IMR-90 (cell line): ENCODE measurements around the gene GKN1. TPM values are rescaled to one million over a fixed set of nuclear protein-coding genes. Genes with fewer than 3 reads are reported as not detected.
A peak's percentile ranks its signal among the peaks of the same experiment; 100 is the strongest.

ENCODE experiments used
- ATAC-seq: fragments of 200-7000 bp; cut with Tn5 transposase; 2 replicates; pipeline ENCODE4 v1.9.1; 2020; ENCODE audit warnings: low read depth, mild to moderate bottlenecking, moderate library complexity
- BruUV-seq: library from RNA; stranded (reverse); fragments of 400-500 nt; replicated peaks from 2 replicates; lab custom pipeline; 2021; lab: Mats Ljungman, UMichigan
- CTCF ChIA-PET: fragments of 300-600 bp; formaldehyde crosslinking; extraction: SDS; loops from one replicate; lab custom pipeline; 2021; ENCODE audit warnings: antibody characterized with exemption; lab: Yijun Ruan, JAX
- POLR2A ChIA-PET: fragments of 300-600 bp; sonication (Branson Sonifier 250); formaldehyde crosslinking; loops from one replicate; lab custom pipeline; 2022; ENCODE audit warnings: antibody characterized with exemption; ENCODE audit not compliant: unreplicated experiment; lab: Charles Lee
- DNase-seq: peaks from one replicate; pipeline ENCODE4 v3.0.0; 2013
- H2AFZ ChIP-seq: replicated peaks from 2 replicates; pipeline ENCODE3; 2013; ENCODE audit warnings: low read length, mild to moderate bottlenecking; ENCODE audit not compliant: poor library complexity
- H2AK5ac ChIP-seq: 2 replicates; pipeline ENCODE4 v1.6.1; 2013; ENCODE audit warnings: low read depth, low read length, inconsistent platforms
- H2AK9ac ChIP-seq: replicated peaks from 2 replicates; pipeline ENCODE3; 2013; ENCODE audit warnings: mild to moderate bottlenecking, low read depth, low read length, moderate library complexity; ENCODE audit not compliant: poor library complexity
- H2BK120ac ChIP-seq: 2 replicates; pipeline ENCODE4 v1.6.1; 2013; ENCODE audit warnings: low read depth, low read length, inconsistent platforms
- H2BK15ac ChIP-seq: 3 replicates; pipeline ENCODE4 v1.6.1; 2013; ENCODE audit warnings: low read depth, low read length, inconsistent platforms
- H2BK20ac ChIP-seq: 2 replicates; pipeline ENCODE4 v1.6.1; 2013; ENCODE audit warnings: low read depth, mild to moderate bottlenecking, inconsistent platforms, low read length, moderate library complexity
- H2BK5ac ChIP-seq: 2 replicates; pipeline ENCODE4 v1.6.1; 2013; ENCODE audit warnings: mild to moderate bottlenecking, low read depth, low read length, inconsistent platforms; ENCODE audit not compliant: poor library complexity, severe bottlenecking
- H3K14ac ChIP-seq: replicated peaks from 2 replicates; pipeline ENCODE4 v1.6.1; 2013; ENCODE audit warnings: low read depth, low read length, inconsistent platforms
- H3K18ac ChIP-seq: 2 replicates; pipeline ENCODE4 v1.6.1; 2013; ENCODE audit warnings: low read depth, low read length, control low read depth
- H3K23ac ChIP-seq: 2 replicates; pipeline ENCODE4 v1.6.1; 2013; ENCODE audit warnings: low read depth, low read length, inconsistent platforms
- H3K27ac ChIP-seq: 2 replicates; pipeline ENCODE4 v1.5.1; 2013; ENCODE audit warnings: mild to moderate bottlenecking, control low read depth, low read length; ENCODE audit not compliant: insufficient read depth
- H3K27me3 ChIP-seq: 2 replicates; pipeline ENCODE4 v1.6.1; 2013; ENCODE audit warnings: low read length; ENCODE audit not compliant: control insufficient read depth, insufficient read depth
- H3K36me3 ChIP-seq: 2 replicates; pipeline ENCODE4 v1.6.1; 2013; ENCODE audit warnings: low read length, mixed read lengths; ENCODE audit not compliant: control insufficient read depth, insufficient read depth
- H3K4ac ChIP-seq: 2 replicates; pipeline ENCODE4 v1.6.1; 2013; ENCODE audit warnings: low read depth, low read length, inconsistent platforms
- H3K4me1 ChIP-seq: 2 replicates; pipeline ENCODE4 v1.6.1; 2013; ENCODE audit warnings: low read length, mixed read lengths; ENCODE audit not compliant: control insufficient read depth, insufficient read depth
- H3K4me2 ChIP-seq: 2 replicates; pipeline ENCODE4 v1.6.1; 2013; ENCODE audit warnings: low read depth, mild to moderate bottlenecking, control low read depth, low read length, moderate library complexity
- H3K4me3 ChIP-seq: 2 replicates; pipeline ENCODE4 v1.5.1; 2013; ENCODE audit warnings: low read depth, mild to moderate bottlenecking, control low read depth, low read length, moderate library complexity; ENCODE audit not compliant: insufficient read depth
- H3K56ac ChIP-seq: 2 replicates; pipeline ENCODE4 v1.6.1; 2013; ENCODE audit warnings: low read length, inconsistent platforms; ENCODE audit not compliant: insufficient read depth; ENCODE audit errors: extremely low read depth
- H3K79me1 ChIP-seq, 2 experiments: 2 replicates each; pipeline ENCODE4 v1.6.1; 2013; ENCODE audit warnings: low read length in 2 of 2, inconsistent platforms in 1 of 2, low read depth in 1 of 2
- H3K9ac ChIP-seq: 2 replicates; pipeline ENCODE4 v1.6.1; 2013; ENCODE audit warnings: low read depth, low read length, control low read depth
- H3K9me1 ChIP-seq: 2 replicates; pipeline ENCODE4 v1.6.1; 2013; ENCODE audit warnings: low read length, inconsistent platforms; ENCODE audit not compliant: insufficient read depth
- H3K9me3 ChIP-seq: 2 replicates; pipeline ENCODE4 v1.6.1; 2013; ENCODE audit warnings: low read length; ENCODE audit not compliant: control insufficient read depth, insufficient read depth
- H4K20me1 ChIP-seq: 2 replicates; pipeline ENCODE4 v1.6.1; 2013; ENCODE audit warnings: low read length, inconsistent platforms; ENCODE audit not compliant: insufficient read depth
- H4K5ac ChIP-seq: 2 replicates; pipeline ENCODE4 v1.6.1; 2013; ENCODE audit warnings: mild to moderate bottlenecking, low read depth, low read length, control low read depth
- H4K8ac ChIP-seq, 2 experiments: 2 replicates each; pipeline ENCODE4 v1.6.1; 2013; ENCODE audit warnings: low read depth in 2 of 2, low read length in 2 of 2, control low read depth in 1 of 2, inconsistent platforms in 1 of 2
- H4K91ac ChIP-seq: 2 replicates; pipeline ENCODE4 v1.6.1; 2013; ENCODE audit warnings: low read depth, low read length, inconsistent platforms; ENCODE audit not compliant: insufficient read depth
- BHLHE40 ChIP-seq: fragments of 150-350 bp; IDR thresholded peaks from 2 replicates; pipeline ENCODE4 v1.6.1; 2016; ENCODE audit warnings: mild to moderate bottlenecking, low read depth, low read length
- CHD1 ChIP-seq: IDR thresholded peaks from 2 replicates; pipeline ENCODE4 v1.6.1; 2012; ENCODE audit warnings: low read depth, low read length, improper control_type of control experiment
- FOS ChIP-seq: fragments of 150-350 bp; IDR thresholded peaks from 2 replicates; pipeline ENCODE4 v1.6.1; 2016; ENCODE audit warnings: low read depth, low read length
- MAFK ChIP-seq: IDR thresholded peaks from 2 replicates; pipeline ENCODE4 v1.6.1; 2012; ENCODE audit warnings: low read depth, low read length, improper control_type of control experiment
- MAZ ChIP-seq: IDR thresholded peaks from 2 replicates; pipeline ENCODE4 v1.6.1; 2012; ENCODE audit warnings: low read depth, mild to moderate bottlenecking, low read length, improper control_type of control experiment, moderate library complexity, borderline replicate concordance
- MXI1 ChIP-seq: IDR thresholded peaks from 2 replicates; pipeline ENCODE4 v1.6.1; 2012; ENCODE audit warnings: low read depth, mild to moderate bottlenecking, low read length, moderate library complexity, borderline replicate concordance
- RAD21 ChIP-seq: IDR thresholded peaks from 2 replicates; pipeline ENCODE4 v1.6.1; 2012; ENCODE audit warnings: low read length, improper control_type of control experiment
- SMC3 ChIP-seq: fragments of 150-350 bp; IDR thresholded peaks from 2 replicates; pipeline ENCODE4 v1.6.1; 2016; ENCODE audit warnings: low read depth, mild to moderate bottlenecking, antibody characterized with exemption, low read length, moderate library complexity
- USF2 ChIP-seq: fragments of 150-350 bp; IDR thresholded peaks from 2 replicates; pipeline ENCODE4 v1.6.1; 2017; ENCODE audit warnings: mild to moderate bottlenecking, antibody characterized with exemption, low read length, low read depth
- WGBS, 2 experiments: methylation state at CpG; one replicate each; pipeline versions ENCODE4 v1.1.5 to v1.1.7; 2013; ENCODE audit warnings: missing lambda C conversion rate in 2 of 2; ENCODE audit not compliant: insufficient read length in 1 of 2; ENCODE audit errors: extremely low coverage in 2 of 2; 5-methylcytosine and 5-hydroxymethylcytosine counted together
- dilution Hi-C: fragments of 300-500 bp; cut with HindIII; formaldehyde crosslinking; loops from one replicate; pipeline ENCODE4 v1.14.3; 2018; ENCODE audit warnings: low sequenced_read_pairs; ENCODE audit not compliant: unreplicated experiment
- in situ Hi-C: fragments of 300-500 bp; cut with MboI; formaldehyde crosslinking; loops from 3 replicates; pipeline ENCODE4 v1.14.3; 2019; ENCODE audit warnings: low sequenced_read_pairs, inconsistent platforms, mixed read lengths
- intact Hi-C: fragments of 100-400 bp; cut with micrococcal nuclease; formaldehyde crosslinking; loops from 2 replicates; pipeline ENCODE4 v1.10.0; 2022
- polyA plus RNA-seq, 3 experiments: library from polyadenylated mRNA; depleted of rRNA; stranded (reverse); fragments of >200 nt; gene quantifications; 2 replicates each; pipeline ENCODE4 v1.2.3, GENCODE V29; 2012; ENCODE audit warnings: low replicate concordance in 1 of 3
- total RNA-seq: library from RNA; depleted of rRNA; stranded (reverse); fragments of >200 nt; gene quantifications from 2 replicates; pipeline ENCODE4 v1.2.3, GENCODE V29; 2012
- TF ChIP-seq, protein P1 (sequence below): conservative IDR thresholded peaks from 2 replicates; pipeline ENCODE4 v1.5.1; 2012; ENCODE audit warnings: mild to moderate bottlenecking, low read depth, low read length, improper control_type of control experiment
- TF ChIP-seq, protein P2 (sequence below): fragments of 150-350 bp; IDR thresholded peaks from 2 replicates; pipeline ENCODE4 v1.6.1; 2016; ENCODE audit warnings: low read depth, mild to moderate bottlenecking, low read length, moderate library complexity, borderline replicate concordance

GKN1 gene
- total and polyA plus RNA-seq, 2 of the 4 experiments (the other 2 are of a cell fraction) = not detected

GRCh38 chr2:69012310-69013141 lies 38.1 kb downstream of the GKN1 start:
- Histone ChIP-seq H2BK20ac (peak overlapping the region; percentile 58; the same call in 1 of the 2 replicates), H2BK5ac (peak overlapping the region; percentile 77), H3K27me3 (no peaks in the 10 kb centered on the region), H3K4ac (peak overlapping the region; percentile 89), H2AK9ac (peak overlapping the region; percentile 65), H3K27ac (peak overlapping the region; percentile 89), H2AFZ (peak overlapping the region; percentile 97), H3K18ac (peak overlapping the region; percentile 5), H3K4me3 (peak overlapping the region; percentile 99), H3K14ac (peak overlapping the region; percentile 14; the same call in 1 of the 2 replicates), H3K9ac (peak overlapping the region; percentile 100), H3K9me1 (peaks cover 8% of the 10 kb centered on the region), H4K91ac (peak overlapping the region; percentile 89; the same call in 1 of the 2 replicates), H3K4me1 (peaks cover 3% of the 10 kb centered on the region; the same call in 1 of the 2 replicates), H2BK120ac (peak overlapping the region; percentile 85), H3K79me1 (peaks cover 16 to 27% of the 10 kb centered on the region in 2 experiments), H4K8ac (peak overlapping the region; percentile 67 to 94), H3K56ac (peak overlapping the region; percentile 73; the same call in 1 of the 2 replicates), H3K4me2 (peak overlapping the region; percentile 54), H4K5ac (0 out of 2 replicates have a peak overlapping the region, but pooled peaks have one; percentile 7), H3K9me3 (no peaks in the 10 kb centered on the region), H4K20me1 (peaks cover 15% of the 10 kb centered on the region), H2AK5ac (peak overlapping the region; percentile 31), H2BK15ac (peak overlapping the region; percentile 90; the same call in 2 of the 3 replicates), H3K23ac (peak overlapping the region; percentile 61), H3K36me3 (peaks cover 4% of the 10 kb centered on the region)
- intact Hi-C loops (loop anchor here (1.0 to 10.0 kb wide), 4 partner anchors 69 to 698 kb away; partner anchors contain the start of genes APLF and FBXO48), in situ Hi-C loops (loop anchor here (5.0 to 10.0 kb wide), 2 partner anchors 162 to 295 kb away; no protein-coding TSS in a partner anchor), dilution Hi-C loops (loop anchor here (25.0 kb wide), 1 partner anchor 300 kb away; no protein-coding TSS in a partner anchor)
- ChIA-PET POLR2A (interaction anchor here (0.5 kb wide), 1 partner anchor 67 kb away, joined by 3 read pairs; no protein-coding TSS in a partner anchor), CTCF (interaction anchor here (0.6 to 1.1 kb wide), 11 partner anchors 12 to 293 kb away, joined by 3 to 4 read pairs (median 3); no protein-coding TSS in a partner anchor)
- WGBS, 2 experiments = 13% methylated on average over 3 of the region's 27 CpGs; no CpG with 5 or more reads in 1 of the 2 experiments
- ATAC-seq (peak; percentile 68), DNase-seq (peak; percentile 76)
- TF ChIP-seq, protein P1, sequence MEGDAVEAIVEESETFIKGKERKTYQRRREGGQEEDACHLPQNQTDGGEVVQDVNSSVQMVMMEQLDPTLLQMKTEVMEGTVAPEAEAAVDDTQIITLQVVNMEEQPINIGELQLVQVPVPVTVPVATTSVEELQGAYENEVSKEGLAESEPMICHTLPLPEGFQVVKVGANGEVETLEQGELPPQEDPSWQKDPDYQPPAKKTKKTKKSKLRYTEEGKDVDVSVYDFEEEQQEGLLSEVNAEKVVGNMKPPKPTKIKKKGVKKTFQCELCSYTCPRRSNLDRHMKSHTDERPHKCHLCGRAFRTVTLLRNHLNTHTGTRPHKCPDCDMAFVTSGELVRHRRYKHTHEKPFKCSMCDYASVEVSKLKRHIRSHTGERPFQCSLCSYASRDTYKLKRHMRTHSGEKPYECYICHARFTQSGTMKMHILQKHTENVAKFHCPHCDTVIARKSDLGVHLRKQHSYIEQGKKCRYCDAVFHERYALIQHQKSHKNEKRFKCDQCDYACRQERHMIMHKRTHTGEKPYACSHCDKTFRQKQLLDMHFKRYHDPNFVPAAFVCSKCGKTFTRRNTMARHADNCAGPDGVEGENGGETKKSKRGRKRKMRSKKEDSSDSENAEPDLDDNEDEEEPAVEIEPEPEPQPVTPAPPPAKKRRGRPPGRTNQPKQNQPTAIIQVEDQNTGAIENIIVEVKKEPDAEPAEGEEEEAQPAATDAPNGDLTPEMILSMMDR = peak; percentile 78
- TF ChIP-seq BHLHE40 (peak; percentile 42), MAZ (peak; percentile 82; the same call in 1 of the 2 replicates), FOS (peak; percentile 48; the same call in 1 of the 2 replicates), MAFK (no peak), RAD21 (peak; percentile 74), MXI1 (0 out of 2 replicates have a peak, but pooled peaks have one; percentile 15), SMC3 (peak; percentile 54), CHD1 (no peak), USF2 (no peak)
- TF ChIP-seq, protein P2, sequence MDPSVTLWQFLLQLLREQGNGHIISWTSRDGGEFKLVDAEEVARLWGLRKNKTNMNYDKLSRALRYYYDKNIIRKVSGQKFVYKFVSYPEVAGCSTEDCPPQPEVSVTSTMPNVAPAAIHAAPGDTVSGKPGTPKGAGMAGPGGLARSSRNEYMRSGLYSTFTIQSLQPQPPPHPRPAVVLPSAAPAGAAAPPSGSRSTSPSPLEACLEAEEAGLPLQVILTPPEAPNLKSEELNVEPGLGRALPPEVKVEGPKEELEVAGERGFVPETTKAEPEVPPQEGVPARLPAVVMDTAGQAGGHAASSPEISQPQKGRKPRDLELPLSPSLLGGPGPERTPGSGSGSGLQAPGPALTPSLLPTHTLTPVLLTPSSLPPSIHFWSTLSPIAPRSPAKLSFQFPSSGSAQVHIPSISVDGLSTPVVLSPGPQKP = no peak
- no TSS peak for BruUV-seq
